ENCODE results near the gene MARCHF3.
A peak's percentile ranks its signal among the peaks of the same experiment; 100 is the strongest.
"Not testable (repeated sequence)": the region's sequence is repeated elsewhere in the genome, so short reads cannot be mapped to it uniquely, and the experiment has no call there.

MARCHF3 gene, protein sequence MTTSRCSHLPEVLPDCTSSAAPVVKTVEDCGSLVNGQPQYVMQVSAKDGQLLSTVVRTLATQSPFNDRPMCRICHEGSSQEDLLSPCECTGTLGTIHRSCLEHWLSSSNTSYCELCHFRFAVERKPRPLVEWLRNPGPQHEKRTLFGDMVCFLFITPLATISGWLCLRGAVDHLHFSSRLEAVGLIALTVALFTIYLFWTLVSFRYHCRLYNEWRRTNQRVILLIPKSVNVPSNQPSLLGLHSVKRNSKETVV

GRCh38 chr5:127030259-127031146 is at the start of gene MARCHF3:
MARCHF3 (minus strand) TSS chr5:127030558; CDS start chr5:126918171, 112,387 bp downstream.
- DNase-seq (ENCODE audit: low read depth): peak; percentile 67

DNA sequence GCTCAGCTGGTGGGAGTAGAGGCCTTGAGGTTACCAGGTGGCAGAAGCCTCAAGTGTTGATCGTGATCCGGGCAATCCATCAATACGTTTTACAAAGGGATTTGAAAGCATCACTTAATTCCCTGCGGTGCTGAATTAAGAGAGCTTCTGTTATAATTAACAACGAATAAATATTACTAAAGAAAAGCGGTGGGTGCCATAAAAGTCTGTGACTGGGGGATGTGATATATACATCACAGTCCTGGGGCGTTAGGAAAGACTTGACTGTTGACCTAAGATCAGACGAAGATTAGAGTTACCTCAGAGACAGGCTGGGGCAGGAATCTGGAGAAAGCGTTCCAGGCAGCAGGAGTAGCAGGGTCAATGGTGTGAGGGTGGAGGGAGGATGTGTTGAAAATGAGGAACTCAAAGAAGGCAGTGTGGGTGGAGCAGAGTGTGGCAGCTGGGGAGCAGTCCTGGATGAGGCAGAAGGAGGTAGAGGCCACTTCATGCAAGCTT is 49.7 kb upstream of the MARCHF3 start:
- no peak for DNase-seq (ENCODE audit: low read depth)

GRCh38 chr5:127077366-127077765 is 47.0 kb upstream of the MARCHF3 start:
- DNase-seq (ENCODE audit: low read depth): no peak

- DNase-seq (ENCODE audit: low read depth): no peak
Measured at GRCh38 chr5:127076315-127077129, 46.2 kb upstream of the MARCHF3 start.

DNA sequence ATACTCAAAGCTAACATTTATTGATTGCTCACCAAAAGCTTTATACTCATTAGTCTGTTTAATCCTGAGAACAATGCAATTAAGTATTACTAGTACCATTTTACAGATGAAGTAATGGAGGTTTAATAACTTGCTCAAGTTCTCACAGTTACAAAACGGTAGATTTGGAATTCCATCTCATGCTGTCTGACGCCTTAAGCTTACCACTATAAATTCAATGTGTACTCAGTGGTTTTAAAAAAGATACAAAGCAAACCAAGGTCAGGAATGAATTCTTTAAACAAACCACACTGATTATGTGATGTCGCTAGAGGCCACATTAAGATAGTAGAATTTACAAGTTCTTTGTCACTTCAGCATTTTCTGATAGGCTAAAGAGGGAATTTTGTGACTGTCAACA is 44.1 kb upstream of the MARCHF3 start:
- DNase-seq (ENCODE audit: low read depth): no peak

DNA sequence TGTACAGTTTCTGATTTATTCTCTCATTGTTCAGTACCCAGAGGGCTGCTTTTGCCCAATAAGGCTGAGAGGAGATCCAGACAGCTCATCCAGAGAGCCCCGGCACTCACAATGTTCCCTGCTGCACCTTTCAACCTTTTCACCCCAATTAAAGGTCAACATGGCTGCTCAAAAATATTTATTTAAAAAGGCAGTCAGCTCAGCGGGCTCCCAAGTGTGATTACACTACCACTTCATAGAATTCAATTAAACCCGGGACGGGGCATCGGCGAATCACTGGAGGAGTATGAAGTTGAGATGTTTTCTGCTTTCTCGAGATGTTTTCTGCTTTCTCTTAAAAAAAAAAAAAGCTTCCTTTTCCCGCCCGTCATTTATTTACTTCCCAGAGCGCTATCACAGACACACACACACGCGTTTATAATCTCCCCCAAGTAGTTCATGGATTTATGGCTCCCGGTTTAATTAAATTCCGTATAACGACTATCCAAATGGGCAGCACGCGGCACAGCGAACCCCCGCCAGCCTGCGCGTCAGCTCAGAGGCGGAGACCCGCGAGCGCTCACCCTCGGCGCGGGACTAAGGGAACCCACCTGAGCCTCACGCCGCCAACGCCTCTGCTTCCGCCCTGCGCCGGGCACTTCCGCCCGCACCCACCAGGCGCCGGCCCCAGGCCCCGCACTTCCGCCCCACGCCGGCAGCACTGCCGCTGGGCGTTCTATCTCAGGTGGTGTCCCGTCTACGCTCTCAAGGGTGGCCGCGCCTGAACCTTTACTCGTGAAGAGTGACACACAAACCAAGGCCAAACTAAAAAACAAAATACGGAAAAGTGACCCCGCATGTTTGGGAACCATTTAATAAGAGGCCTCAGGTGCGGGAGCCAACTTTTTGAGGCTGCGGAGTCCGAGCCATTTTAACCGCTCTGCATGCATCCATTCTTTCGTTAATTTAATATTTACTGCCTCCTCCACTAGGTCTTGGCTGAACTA is 42.8 kb upstream of the MARCHF3 start, which contains the start of gene C5orf63:
C5orf63 (minus strand) TSS at position 642 of the 986 bp plus-strand sequence. CDS start 14,507 bp downstream, outside the sequence.
- DNase-seq (ENCODE audit: low read depth): no peak

- no peak for DNase-seq (ENCODE audit: low read depth)
Measured at GRCh38 chr5:127070243-127070642, 39.9 kb upstream of the MARCHF3 start.

GRCh38 chr5:127068493-127069214 is 38.3 kb upstream of the MARCHF3 start:
- peak; percentile 11 for DNase-seq (ENCODE audit: low read depth)

DNA sequence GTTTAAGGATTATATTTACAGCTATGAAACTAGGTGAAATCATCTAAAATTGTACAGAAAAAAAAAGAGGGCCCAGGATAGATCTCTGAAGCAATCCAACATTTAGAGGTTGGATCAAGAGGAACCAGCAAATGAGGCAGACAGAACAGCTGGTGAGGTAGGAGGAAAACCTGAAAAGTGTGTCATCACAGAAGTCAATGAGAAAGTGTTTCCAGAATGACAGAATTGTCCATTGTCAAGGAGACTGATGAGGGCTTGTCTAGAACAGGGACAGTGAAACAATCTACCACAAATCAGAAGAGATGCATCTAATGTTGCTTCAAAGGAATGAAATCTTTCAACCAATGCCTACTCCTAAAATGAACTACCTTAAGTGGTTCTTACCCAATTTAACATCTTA is 36.4 kb upstream of the MARCHF3 start:
- DNase-seq (ENCODE audit: low read depth): no peak

DNA sequence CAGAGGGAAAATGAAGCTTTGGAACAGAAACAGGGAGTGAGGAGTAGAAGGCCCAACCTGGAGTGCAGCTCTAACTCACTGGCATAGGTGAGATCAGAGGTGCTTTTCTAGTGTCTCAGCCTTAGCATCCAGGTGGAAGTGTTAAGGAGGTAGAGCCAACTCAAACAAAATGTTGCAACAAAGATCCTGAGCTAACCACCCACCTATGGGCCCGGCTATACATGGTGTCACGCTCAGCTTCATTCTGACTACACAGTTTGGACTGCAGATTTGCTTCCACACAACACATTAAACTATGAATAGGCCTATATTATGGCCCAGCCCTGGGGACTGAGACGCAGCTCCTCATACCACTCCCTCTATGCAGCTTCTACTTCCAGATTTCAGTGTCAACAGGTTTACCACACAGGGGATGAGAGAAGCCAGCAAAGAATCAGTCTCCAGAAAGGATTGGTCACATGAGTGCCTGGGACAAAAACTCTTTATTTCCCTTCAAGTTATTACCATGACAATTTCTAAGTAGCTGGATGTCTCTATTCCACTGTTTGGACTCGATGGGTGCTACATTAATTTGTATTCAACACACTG is 34.0 kb upstream of the MARCHF3 start:
- DNase-seq (ENCODE audit: low read depth): no peak

DNA sequence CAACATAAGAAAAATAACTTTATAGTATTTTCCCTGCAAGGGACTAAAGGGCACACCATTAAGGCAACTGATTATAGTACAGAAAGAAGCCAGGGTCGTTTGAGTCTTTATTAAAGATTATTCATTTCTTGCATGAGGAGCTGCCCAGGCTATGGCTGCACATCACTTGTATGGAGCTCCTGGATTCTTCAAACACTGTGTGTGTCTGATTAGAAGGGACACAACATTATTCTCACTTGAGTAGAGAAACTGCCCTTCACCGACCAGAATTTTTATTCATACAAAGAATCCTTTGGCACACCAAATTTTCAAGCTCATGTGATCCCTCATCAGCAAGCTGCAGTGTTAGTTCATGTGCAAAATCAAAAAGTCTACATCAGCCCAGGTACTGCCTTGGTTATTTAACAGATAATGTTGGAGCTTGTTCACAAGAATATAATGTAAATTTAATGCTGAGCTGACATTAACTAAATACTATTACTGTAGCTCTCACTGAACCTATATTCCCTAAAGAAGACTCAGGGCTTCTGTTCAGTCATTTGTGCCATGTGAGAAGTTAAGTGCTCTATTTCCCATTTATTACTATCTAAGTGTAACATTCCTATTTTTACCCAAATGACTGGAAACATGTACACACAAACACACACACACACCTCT is 33.0 kb upstream of the MARCHF3 start:
- DNase-seq (ENCODE audit: low read depth): no peak

DNA sequence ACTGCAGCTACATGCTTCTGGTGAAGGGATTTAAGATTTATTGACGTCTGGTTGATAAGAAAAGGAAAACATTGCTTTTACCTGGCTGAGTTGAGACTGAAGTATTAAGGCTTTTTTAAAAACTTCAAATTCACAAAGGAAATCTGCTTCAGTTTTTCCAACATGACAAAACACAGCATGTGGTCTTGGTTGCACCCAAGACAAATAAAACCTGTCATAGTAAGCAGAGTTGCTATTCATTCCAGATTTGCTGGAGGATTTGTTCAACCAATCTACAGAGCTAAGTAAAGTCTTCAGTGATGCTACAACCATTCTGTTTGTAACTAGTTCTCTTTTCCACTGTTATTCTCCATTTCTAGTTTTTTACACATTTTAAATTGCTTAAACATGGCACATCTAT is 31.6 kb upstream of the MARCHF3 start:
- DNase-seq (ENCODE audit: low read depth): no peak

DNA sequence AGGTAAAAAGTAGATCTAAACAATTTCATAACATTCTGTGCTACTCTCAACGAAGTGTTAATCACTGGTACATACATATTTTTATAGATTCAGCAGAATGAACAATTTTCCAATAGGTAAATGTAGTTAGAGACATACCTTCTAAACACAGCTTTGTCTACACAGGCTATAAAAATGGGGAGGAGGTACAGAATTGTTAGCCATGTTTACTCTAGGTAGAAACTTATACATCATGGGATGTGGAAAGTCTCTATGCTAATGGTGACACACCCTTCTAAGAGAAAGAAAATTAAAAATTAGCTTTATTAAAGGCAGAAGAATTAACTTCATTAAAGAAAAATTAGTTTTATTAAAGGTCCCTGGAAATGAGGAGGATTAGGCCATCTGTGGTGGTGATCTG is 31.2 kb upstream of the MARCHF3 start:
- DNase-seq (ENCODE audit: low read depth): no peak

DNA sequence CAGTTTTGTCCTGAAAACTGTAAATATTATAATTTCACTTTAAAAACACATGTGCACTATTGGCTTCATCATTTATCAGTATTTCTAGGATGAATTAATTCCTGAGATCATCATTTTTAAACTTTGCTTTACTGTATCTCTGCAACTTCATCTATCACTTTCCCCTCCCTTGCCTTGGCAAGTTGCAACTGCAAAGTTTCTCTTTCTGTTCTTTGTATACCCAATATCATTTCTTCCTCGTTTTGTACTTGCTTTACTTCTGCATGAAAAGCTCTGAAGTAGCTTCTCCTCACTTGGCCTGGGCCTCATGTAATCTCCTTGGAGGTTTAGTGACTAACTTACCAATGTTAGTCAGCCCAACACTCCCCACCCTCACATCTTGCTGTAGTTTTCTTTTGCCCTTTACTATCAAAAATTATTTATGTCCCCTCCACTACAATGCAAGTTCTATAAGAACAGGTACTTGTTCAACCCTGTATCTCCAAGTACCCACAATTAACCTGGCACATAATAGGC is 30.2 kb upstream of the MARCHF3 start:
- DNase-seq (ENCODE audit: low read depth): no peak

GRCh38 chr5:127056896-127057295 is 26.5 kb upstream of the MARCHF3 start:
- no peak for DNase-seq (ENCODE audit: low read depth)

DNA sequence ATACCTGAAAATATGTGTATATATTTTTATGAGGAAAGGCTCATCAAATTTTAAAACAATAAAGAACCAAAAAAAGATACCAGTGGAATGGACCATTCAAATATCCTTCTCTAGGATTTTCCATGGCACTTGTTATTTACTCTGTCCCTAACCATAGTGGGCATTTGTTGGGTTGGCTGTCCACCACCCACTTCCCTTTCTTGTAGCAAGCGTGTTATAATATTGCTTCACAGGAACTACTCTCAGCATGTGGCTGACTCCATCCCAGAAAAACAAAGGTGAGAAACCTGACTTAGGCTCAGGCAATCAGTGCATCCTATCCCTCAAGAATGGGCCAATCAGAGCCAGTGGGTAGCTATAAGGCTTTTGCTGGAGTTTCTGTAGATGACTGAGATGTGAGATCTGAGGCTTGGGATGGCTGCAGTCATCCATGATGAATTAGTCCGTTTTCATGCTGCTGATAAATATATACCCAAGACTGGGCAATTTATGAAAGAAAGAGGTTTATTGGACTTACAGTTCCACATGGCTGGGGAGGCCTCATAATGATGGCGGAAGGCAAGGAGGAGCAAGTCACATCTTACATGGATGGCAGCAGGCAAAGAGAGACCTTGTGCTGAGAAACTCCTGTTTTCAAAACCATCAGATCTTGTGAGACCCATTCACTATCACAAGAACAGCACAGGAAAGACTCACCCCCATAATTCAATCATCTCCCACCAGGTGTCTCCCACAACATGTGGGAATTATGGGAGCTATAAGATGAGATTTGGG is 25.7 kb upstream of the MARCHF3 start:
- no peak for DNase-seq (ENCODE audit: low read depth)

DNA sequence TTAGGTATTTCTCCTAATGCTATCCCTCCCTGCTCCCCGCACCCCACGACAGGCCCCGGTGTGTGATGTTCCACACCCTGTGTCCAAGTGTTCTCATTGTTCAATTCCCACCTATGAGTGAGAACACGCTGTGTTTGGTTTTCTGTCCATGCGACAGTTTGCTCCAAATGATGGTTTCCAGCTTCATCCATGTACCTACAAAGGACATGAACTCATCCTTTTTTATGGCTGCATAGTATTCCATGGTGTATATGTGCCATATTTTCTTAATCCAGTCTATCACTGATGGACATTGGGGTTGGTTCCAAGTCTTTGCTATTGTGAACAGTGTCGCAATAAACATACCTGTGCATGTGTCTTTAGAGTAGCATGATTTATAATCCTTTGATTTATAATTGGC is 23.2 kb upstream of the MARCHF3 start:
- not testable (repeated sequence) for DNase-seq (ENCODE audit: low read depth)

DNA sequence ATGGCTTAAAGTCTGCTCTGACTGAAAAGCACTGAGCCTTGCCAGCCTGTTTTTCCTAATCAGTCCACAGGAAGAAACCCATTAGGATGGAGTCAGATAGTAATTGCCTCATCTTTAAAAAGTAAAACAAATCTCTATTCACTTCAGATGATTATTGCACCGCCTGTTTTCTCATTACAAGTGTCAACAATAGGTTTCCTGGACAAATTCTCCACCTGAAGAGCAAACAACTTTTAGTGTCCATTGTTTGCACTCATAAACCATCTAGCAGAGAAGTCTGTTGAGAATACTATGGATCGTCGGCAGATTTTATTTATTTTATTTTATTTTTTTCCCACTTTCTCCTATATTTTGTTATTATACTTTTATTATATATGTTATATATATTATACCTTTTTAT is 22.7 kb upstream of the MARCHF3 start:
- no peak for DNase-seq (ENCODE audit: low read depth)
